ENCODE measurements around the gene EEF1AKMT2.

- TF ChIP-seq CTCF (IDR thresholded peaks at IDR 0.05; ENCODE audit: insufficient read depth, low read depth, low read length) (no peak), EZH2 (IDR thresholded peaks at IDR 0.05; ENCODE audit: insufficient read depth, low read length) (no peak)
Observed at GRCh38 chr10:124754227-124754626, 37.5 kb downstream of the EEF1AKMT2 start.
